ENCODE data around the gene MUC5B. TPM values are rescaled to one million over a fixed set of nuclear protein-coding genes. Genes with fewer than 3 reads are reported as not detected.
"Not testable (repeated sequence)": the region's sequence is repeated elsewhere in the genome, so short reads cannot be mapped to it uniquely, and the experiment has no call there.

Gene MUC5B
- total RNA-seq = not detected in 3 replicates
- long read RNA-seq = 0 reads

GRCh38 chr11:1222491-1223345 lies at the start of gene MUC5B:
TSS of gene MUC5B (plus strand) at chr11:1223066. CDS start at chr11:1223124, 58 bp downstream.
- no peak for TF ChIP-seq CTCF (IDR thresholded peaks at IDR 0.05)
- Mint-ChIP-seq H3K4me3 (ENCODE audit: unreplicated experiment) (no peak within 1 kb of the TSS), H3K27ac (ENCODE audit: unreplicated experiment) (no peak within 1 kb of the TSS), H3K27me3 (ENCODE audit: low read depth) (peaks cover 14% of the 10 kb centered on the region), H3K36me3 (ENCODE audit: low read depth) (no peaks in the 10 kb centered on the region), H3K4me1 (ENCODE audit: low read depth) (no peaks in the 10 kb centered on the region), H3K9me3 (ENCODE audit: low read depth) (no peaks in the 10 kb centered on the region)
- peak; percentile 90 for DNase-seq (ENCODE audit: low spot score)

- H3K27me3 Mint-ChIP-seq (ENCODE audit: low read depth); H3K9me3 Mint-ChIP-seq (ENCODE audit: low read depth); H3K36me3 Mint-ChIP-seq (ENCODE audit: low read depth); H3K4me3 Mint-ChIP-seq (ENCODE audit: unreplicated experiment); H3K27ac Mint-ChIP-seq (ENCODE audit: unreplicated experiment); H3K4me1 Mint-ChIP-seq (ENCODE audit: low read depth); DNase-seq (ENCODE audit: low spot score): not testable (repeated sequence)
Observed at GRCh38 chr11:1173396-1173795, 49.5 kb upstream of the MUC5B start.

- no peaks in the 10 kb centered on the region for H3K4me1 Mint-ChIP-seq (ENCODE audit: low read depth)
- TF ChIP-seq CTCF (IDR thresholded peaks at IDR 0.05) = no peak
- no peak overlapping the region for H3K27ac Mint-ChIP-seq (ENCODE audit: unreplicated experiment)
- no peaks in the 10 kb centered on the region for H3K36me3 Mint-ChIP-seq (ENCODE audit: low read depth)
- H3K4me3 Mint-ChIP-seq (ENCODE audit: unreplicated experiment) = no peak overlapping the region
- H3K27me3 Mint-ChIP-seq (ENCODE audit: low read depth) = no peaks in the 10 kb centered on the region
- peaks cover 7% of the 10 kb centered on the region for H3K9me3 Mint-ChIP-seq (ENCODE audit: low read depth)
- no peak for DNase-seq (ENCODE audit: low spot score)
Observed at GRCh38 chr11:1174441-1175370, 48.2 kb upstream of the MUC5B start.

GRCh38 chr11:1175461-1176223 lies 47.2 kb upstream of the MUC5B start:
- H3K9me3 Mint-ChIP-seq (ENCODE audit: low read depth) = peaks cover 7% of the 10 kb centered on the region
- H3K4me3 Mint-ChIP-seq (ENCODE audit: unreplicated experiment) = no peak overlapping the region
- no peaks in the 10 kb centered on the region for H3K4me1 Mint-ChIP-seq (ENCODE audit: low read depth)
- no peak for DNase-seq (ENCODE audit: low spot score)
- no peaks in the 10 kb centered on the region for H3K36me3 Mint-ChIP-seq (ENCODE audit: low read depth)
- no peaks in the 10 kb centered on the region for H3K27me3 Mint-ChIP-seq (ENCODE audit: low read depth)
- no peak for TF ChIP-seq CTCF (IDR thresholded peaks at IDR 0.05)
- H3K27ac Mint-ChIP-seq (ENCODE audit: unreplicated experiment) = no peak overlapping the region

- Mint-ChIP-seq H3K36me3 (ENCODE audit: low read depth) (no peaks in the 10 kb centered on the region), H3K4me3 (ENCODE audit: unreplicated experiment) (no peak overlapping the region), H3K27me3 (ENCODE audit: low read depth) (no peaks in the 10 kb centered on the region), H3K9me3 (ENCODE audit: low read depth) (peaks cover 3% of the 10 kb centered on the region), H3K27ac (ENCODE audit: unreplicated experiment) (no peak overlapping the region), H3K4me1 (ENCODE audit: low read depth) (no peaks in the 10 kb centered on the region)
- no peak for TF ChIP-seq CTCF (IDR thresholded peaks at IDR 0.05)
- DNase-seq (ENCODE audit: low spot score) = no peak
Observed at GRCh38 chr11:1176224-1177019, 46.4 kb upstream of the MUC5B start.

All from chondrocyte (in vitro differentiated cells).